NCI-H524 treated with DMSO at 0.1 percent for 48 hours (cell line): Measurements from ENCODE around the gene SLIT3.
A peak's percentile ranks its signal among the peaks of the same experiment; 100 is the strongest.

ENCODE experiments used
- DNase-seq: peaks from one replicate; lab custom pipeline; 2025; lab: John Stamatoyannopoulos, UW

The SLIT3 gene

GRCh38 chr5:169080448-169080911, 220.5 kb downstream of the SLIT3 start:
- no peak for DNase-seq

GRCh38 chr5:169079697-169080096, 221.2 kb downstream of the SLIT3 start:
- DNase-seq = no peak

GRCh38 chr5:169074839-169075238, 226.1 kb downstream of the SLIT3 start:
- peak; percentile 73 for DNase-seq

- no peak for DNase-seq
These were observed 228.7 kb downstream of the SLIT3 start for GRCh38 chr5:169072233-169072632.

GRCh38 chr5:169070413-169070812, 230.5 kb downstream of the SLIT3 start:
- DNase-seq = no peak

GRCh38 chr5:169067751-169068173, 233.2 kb downstream of the SLIT3 start:
- DNase-seq = no peak

GRCh38 chr5:169065400-169065799, 235.5 kb downstream of the SLIT3 start:
- DNase-seq = no peak

- DNase-seq = no peak
These were observed 236.8 kb downstream of the SLIT3 start for GRCh38 chr5:169064093-169064492.

- no peak for DNase-seq
These were observed 237.5 kb downstream of the SLIT3 start for GRCh38 chr5:169063316-169063953.

- DNase-seq = no peak
These were observed 238.2 kb downstream of the SLIT3 start for GRCh38 chr5:169062690-169063089.

- DNase-seq = no peak
These were observed 246.4 kb downstream of the SLIT3 start for GRCh38 chr5:169054506-169054905.

- no peak for DNase-seq
These were observed 248.7 kb downstream of the SLIT3 start for GRCh38 chr5:169052207-169052606.

- no peak for DNase-seq
These were observed 249.6 kb downstream of the SLIT3 start for GRCh38 chr5:169051351-169051750.

- DNase-seq = no peak
These were observed 250.3 kb downstream of the SLIT3 start for GRCh38 chr5:169050636-169051035.

GRCh38 chr5:169050146-169050571, 250.8 kb downstream of the SLIT3 start:
- DNase-seq = no peak

GRCh38 chr5:169049712-169050111, 251.2 kb downstream of the SLIT3 start:
- no peak for DNase-seq

GRCh38 chr5:169048181-169049125, 252.5 kb downstream of the SLIT3 start:
- DNase-seq = no peak

- DNase-seq = no peak
These were observed 256.0 kb downstream of the SLIT3 start for GRCh38 chr5:169044962-169045361.

- DNase-seq = no peak
These were observed 259.8 kb downstream of the SLIT3 start for GRCh38 chr5:169041180-169041579.

- no peak for DNase-seq
These were observed 261.3 kb downstream of the SLIT3 start for GRCh38 chr5:169039592-169039991.

- DNase-seq = no peak
These were observed 263.5 kb downstream of the SLIT3 start for GRCh38 chr5:169037466-169037865.

- peak; percentile 84 for DNase-seq
These were observed 264.7 kb downstream of the SLIT3 start for GRCh38 chr5:169036079-169036805.
